GM19328 (cell line): ENCODE data around the gene IL1R2.
A peak's percentile ranks its signal among the peaks of the same experiment; 100 is the strongest.
"Not testable (repeated sequence)": the region's sequence is repeated elsewhere in the genome, so short reads cannot be mapped to it uniquely, and the experiment has no call there.

ENCODE experiments used
- ATAC-seq: cut with Tn5 transposase; IDR thresholded peaks from one replicate; pipeline ENCODE4 v1.9.1; 2021; ENCODE audit warnings: mild to moderate bottlenecking, moderate library complexity; ENCODE audit not compliant: unreplicated experiment

IL1R2 gene

DNA sequence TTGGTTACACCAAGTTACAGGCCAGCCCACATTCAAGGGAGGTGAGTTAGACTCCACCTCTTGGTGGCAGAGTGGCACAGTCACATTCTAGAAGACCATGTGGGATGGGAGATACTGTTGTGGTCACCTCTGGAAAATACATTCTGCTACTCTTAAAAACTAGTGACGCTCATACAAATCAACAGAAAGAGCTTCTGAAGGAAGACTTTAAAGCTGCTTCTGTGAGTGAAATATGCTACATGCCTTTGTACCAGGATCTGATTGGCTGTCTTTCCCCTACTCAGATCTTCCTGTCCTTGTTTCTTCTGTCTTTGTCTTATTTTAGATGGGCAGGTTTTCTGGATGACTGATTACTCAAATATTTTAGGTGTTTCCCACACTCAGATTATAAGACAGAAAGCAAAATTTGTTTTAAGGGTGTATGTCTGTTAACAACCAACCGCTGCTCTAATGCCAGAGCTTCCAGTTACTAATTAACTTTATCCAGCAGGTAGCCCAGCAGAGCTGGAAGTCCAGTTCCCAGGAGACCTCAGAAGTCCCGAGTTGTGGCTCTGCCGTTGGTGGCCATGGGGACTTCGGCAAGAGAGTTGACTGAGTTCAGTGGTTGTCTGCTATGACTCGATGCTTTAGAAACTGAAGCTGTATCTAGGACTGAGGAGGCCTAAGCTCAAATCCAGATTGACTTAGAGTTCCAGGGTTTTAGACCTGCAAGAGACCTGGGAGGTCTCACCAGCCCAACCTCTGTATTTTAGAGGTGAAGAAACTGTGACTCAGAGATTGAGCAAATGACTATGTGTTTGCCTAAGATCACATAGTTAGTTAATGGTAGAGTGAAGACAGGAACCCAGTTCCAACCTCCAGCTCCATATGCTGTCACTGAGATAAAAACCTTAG is 7.4 kb downstream of the IL1R2 start:
- no peak for ATAC-seq

DNA sequence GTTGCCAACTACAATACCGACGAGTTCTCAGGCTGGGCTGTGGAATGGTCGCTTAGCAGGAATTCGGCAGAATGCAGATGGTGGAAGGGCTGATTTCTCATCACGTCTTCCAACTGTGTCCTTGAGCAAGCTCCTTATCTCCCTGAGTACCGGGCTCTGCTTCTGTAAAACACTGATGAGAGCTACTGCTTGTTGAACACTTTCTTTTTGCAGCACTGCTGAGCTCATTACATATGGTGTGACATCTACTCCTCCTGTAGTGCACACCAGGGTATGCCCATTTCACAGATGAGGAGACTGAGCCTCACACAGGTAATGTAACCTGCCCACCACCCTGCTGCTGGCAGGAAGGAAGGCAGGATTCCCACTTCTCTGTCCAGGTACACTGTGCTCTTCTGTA is 8.3 kb downstream of the IL1R2 start:
- no peak for ATAC-seq

DNA sequence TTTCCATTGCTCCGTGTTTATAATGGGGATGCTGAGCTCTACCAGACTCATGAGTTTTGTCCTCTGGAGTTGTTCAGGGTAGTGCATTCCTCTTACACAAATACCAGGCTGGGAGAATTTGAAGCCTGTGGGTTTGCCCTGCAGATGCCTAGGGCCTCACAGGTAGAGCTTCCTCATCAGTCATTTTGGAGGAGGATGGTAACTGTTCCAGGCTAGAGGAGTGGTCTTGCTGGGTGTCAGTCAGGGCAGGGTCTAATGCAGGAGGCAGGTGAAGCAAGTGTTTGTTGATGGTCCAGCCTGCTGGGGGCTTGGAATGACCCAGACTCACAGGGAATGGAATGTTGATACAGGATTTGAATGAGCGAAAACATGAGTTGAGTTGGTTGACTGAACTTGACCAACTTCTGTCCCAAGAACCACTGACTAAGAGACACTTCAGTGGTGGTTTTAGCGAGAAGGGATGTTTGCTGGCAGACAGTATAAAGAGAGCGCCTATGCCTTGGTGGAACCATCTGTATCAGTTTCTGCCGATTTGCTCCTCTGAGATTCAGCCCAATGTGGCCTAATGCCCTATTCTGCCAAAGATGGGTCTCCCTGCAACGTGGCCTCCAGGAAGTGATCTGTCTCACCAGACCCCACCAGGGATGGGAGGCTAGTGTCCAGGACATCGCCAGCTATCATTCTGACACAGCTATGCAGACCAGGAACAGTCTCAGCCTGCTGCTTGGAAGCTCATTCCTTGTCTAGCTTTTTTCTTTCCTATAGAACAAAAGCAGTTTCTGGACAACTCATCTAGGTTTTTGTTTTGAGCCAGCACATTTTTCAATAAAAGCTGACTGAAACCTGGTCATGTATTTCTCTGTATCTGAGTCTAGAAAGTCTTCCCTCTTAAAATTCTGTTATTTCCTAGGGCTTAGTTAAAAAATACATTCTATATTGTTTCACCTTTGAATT is 9.3 kb downstream of the IL1R2 start:
- ATAC-seq, result no peak

DNA sequence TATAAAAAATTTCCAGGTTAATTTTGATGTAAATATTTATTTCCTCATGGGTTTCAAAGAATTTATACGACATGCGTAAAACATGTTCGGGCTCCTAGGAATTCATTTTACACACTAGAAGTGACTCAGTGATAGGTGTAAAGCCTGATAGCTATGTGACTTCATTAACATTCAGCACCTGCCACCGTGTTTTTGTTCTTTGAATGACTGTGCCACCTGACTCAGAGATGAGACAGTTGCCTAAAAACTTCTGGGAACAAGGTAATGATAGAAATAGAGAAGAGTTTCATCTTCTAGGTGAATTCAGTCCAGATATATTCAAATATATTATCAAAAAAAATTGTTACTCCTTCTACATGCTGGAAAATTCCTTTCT is 10.0 kb downstream of the IL1R2 start:
- no peak for ATAC-seq

DNA sequence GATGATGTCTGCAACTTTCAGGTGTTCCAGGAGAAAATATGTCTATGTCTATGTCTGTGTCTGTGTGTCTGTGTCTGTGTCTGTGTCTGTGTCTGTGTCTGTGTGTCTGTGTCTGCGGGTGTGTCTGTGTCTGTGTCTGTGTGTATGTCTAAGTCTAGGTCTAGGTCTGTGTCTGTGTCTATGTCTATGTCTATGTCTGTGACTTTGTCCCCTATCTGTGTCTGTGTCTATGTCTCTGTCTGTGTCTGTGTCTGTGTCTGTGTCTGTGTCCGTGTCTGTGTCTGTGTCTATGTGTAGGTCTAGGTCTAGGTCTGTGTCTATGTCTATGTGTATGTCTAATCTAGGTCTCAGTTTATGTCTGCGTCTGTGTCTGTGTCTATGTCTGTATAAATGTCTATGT is 10.5 kb downstream of the IL1R2 start:
- ATAC-seq, result no peak

DNA sequence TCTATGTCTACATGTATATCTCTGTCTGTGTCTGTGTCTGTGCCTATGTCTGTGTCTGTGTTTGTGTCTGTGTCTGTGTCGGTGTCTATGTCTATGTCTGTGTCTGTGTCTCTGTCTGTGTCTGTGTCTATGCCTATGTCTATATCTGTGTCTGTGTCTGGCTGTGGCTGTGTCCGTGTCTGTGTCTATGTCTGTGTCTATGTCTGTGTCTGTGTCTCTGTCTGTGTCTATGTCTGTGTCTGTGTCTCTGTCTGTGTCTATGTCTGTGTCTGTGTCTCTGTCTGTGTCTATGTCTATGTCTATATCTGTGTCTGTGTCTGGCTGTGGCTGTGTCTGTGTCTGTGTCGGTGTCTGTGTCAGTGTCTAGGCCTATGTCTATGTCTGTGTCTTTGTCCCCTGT is 11.1 kb downstream of the IL1R2 start:
- ATAC-seq, result not testable (repeated sequence)

DNA sequence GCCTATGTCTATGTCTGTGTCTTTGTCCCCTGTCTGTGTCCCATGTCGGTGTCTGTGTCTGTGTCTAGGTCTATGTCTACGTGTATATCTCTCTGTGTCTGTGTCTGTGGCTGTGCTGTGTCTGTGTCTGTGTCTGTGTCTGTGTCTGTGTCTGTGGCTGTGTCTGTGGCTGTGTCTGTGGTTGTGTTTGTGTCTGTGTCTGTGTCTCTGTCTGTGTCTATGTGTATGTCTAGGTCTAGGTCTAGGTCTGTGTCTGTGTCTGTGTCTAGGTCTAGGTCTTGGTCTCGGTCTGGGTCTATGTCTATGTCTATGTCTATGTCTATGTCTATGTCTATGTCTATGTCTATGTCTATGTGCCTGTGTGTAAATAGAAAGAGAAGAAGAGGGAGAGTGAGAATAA is 11.9 kb downstream of the IL1R2 start:
- no peak for ATAC-seq

DNA sequence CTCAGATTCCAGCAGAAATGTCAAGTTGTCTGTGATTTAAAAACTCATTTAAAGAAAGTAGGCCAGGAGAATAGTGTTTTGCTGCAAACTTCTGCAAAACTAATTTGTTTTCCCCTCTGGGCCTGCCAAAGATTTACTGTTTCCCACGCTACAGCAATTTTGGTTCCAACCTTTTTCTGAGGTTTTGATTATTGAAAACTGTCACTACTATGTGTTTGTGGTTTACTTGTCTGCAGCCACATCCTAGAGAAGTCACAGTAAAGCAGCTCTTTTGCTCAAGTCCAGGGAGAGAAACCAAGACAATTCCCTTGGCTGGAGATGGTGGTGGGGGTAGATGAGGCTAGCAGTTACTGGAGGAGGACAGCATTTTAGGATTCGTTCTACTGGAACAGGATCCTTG is 12.8 kb downstream of the IL1R2 start:
- no peak for ATAC-seq

DNA sequence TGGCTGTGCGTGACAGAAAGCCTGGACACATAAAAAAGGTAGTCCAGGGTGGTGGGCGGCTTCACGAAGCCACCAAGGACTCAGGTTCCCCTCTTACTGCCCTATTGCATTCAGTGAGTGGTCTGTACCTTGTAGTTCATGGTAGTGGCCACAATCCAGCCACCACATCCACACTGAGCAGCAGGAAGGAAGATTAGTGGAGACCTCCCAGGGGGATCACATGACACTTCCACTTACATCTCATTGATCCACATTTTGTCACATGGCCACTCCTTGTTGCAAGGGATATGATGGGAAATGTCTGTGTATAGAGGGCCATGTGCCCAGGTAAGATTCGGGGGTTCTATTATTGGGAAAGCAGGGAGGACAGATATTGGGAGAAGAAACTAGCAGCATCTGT is 13.7 kb downstream of the IL1R2 start:
- ATAC-seq, result no peak

DNA sequence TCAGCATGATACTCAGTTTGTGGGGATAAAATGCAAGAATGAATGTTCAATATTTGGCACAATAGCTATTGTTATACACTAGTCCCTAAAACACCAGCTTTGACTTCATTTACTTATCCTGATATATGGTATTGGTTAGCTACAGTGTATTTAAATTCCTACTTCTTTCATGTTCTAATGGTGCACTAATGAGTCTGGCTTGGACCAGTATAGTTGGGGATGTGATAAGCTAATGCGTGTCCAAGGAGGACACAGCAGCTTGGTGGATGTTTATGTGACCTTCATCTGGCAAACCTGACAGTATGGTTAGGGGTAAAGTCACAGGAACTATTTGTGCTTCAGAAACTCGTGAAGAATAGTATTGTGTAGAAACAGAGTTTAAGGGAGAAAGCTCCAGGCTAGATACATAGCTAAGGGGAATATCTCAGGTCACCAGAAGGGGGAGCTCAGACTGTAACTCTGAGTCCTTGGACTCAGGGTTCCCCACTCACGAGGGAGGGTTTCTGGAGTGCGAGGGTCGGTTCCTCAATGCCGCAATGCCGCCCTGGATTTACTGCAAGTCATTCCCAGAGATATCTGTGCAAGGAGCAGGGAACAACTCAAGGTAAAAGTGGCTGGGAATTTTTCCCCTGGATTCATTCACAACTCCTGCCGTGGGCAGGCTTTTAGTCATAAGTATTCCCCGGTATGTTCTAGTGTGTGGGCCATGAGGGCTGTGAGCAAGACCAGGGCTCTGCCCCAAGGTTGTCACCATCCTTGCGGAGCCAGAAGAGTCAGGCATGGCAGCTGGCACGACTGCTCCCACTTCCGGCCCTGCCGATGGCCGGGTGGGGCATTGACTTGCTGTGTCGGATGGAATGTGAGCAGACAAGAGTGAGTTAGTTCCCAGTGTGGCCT is 14.5 kb downstream of the IL1R2 start:
- peak; percentile 53 for ATAC-seq

DNA sequence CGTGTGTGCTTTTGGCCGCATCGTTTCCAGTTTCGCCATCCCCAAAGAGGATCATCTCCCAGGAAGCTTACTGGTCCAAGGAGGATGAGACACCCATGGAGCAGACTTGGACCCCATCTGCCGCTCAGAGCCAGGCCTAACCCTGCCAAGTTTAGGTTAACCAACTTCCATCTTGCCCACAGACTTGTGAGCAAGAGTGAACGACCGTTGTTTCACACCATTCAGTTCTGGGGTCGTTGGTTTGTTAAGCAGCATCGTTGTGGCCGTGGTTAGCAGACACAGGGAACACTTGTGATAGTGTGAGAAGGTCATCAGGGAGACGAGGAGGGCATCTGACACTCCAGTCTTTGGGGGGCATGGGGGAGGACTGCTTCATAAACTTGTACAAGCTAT is 15.1 kb downstream of the IL1R2 start:
- no peak for ATAC-seq

DNA sequence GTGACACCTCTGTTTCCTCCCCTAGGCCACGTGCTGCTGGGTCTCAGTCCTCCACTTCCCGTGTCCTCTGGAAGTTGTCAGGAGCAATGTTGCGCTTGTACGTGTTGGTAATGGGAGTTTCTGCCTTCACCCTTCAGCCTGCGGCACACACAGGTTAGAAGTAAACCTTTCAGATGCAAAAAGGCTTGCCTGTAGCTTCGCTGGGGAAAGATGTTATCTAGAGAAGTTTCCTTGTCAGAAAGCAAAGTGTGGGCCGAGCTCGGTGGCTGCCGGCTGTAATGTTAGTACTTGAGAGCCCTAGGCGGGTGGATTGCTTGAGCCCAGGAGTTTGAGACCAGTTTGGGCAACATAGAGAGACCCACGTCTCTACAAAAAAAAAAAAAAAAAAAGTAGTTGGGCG is 16.7 kb downstream of the IL1R2 start:
- ATAC-seq, result no peak

DNA sequence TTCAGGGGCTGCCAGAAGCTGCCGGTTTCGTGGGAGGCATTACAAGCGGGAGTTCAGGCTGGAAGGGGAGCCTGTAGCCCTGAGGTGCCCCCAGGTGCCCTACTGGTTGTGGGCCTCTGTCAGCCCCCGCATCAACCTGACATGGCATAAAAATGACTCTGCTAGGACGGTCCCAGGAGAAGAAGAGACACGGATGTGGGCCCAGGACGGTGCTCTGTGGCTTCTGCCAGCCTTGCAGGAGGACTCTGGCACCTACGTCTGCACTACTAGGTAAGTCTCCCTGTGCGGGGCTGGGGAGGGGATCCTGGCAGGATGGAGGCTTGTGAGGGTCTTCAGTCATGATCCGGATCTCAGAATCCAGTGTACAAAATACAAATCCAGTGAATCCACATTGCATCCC is 17.8 kb downstream of the IL1R2 start:
- ATAC-seq, result no peak

DNA sequence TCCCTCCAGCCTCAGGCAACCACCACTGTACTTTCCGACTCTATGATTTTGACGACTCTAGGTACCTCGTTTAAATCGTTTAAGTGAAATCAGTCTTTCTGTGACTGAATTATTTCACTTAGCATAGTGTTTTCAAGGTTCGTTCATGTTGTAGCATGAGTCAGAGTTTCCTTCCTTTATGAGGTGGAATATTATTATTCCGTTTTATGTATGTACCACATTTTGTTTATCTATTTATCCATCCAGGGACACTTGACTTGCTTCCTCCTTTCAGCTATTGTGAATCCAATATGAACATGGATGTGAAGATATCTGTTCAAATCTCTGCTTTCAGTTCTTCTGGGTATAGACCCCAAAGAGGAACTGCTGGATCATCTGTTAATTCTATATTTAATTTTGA is 19.1 kb downstream of the IL1R2 start:
- ATAC-seq, result no peak

DNA sequence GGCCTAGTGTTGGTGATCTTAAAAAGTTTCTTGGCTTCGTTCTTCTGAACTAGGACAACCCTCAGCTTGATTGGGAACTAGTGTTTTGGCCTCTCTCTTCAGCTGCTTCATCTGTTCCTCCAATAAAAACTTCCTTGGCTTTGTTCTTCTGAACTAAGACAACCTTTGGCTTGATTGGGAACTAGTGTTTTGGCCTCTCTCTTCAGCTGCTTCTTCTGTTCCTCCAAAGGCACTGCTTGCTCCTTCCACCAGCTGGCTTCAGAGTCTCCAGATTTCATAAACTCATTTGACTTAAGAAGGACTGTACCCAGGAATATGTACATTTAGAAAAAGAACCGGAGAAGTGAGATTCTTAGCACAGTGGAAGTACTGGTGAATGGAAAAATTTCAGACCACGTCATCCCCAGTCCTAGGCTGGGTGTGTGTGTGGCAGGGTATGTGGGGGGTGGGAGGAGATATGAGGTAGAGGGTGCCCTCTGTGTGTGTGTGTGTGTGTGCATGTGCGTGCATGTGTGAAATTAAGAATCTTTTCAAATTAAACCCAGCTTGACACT is 20.4 kb downstream of the IL1R2 start:
- no peak for ATAC-seq

DNA sequence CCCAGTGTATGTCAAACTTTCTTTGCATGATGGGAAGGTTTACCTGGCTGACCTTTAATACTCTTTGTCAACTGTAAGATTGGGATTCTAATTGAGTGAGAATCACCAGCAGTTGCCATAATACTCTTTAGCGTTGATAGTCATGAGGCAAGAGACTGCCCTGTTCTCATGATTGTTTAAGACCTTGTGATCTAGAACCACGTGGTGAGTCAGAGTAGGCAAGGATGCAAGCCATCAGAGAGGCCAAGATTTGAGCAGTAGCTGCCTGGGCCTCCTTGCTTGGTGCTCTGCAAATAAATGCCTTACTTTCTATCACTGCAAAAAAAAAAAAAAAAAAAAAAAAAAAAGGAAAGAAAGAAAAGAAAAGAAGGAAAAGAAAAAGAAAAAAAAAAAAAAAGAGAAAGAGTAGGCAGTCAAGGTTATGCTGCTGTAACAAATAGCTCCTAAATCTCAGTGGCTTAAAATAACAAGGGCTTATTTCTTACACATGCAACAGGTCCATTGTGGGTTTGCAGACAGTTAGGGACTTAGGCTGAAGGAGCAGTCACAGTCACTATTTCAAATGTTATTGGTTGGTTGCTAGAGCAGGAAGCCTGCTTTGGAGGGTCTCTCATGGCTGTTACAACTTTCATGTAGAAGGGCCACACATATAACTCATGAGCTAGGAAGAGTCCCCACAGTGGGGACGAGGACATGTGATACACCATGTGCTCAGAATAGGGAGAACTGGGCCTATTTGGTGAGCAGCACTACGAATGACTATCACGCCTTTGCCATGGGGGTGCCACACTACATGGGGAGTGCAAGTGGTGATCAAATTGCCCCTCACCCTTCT is 21.7 kb downstream of the IL1R2 start:
- no peak for ATAC-seq

DNA sequence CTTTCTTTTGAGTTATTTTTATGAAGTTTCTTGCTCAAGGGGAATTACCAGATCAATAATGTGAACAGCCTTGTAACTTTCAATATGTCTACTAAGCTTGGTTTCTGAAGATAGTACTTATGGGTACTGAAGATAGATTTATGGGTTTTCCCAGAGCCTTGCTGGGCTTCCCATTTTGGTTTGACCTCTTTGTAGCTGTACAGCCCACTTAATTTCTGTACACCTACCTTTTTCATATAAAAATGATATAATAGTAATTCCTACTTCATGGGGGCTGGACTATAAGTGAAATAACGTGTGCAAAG is 22.2 kb downstream of the IL1R2 start:
- ATAC-seq, result no peak

DNA sequence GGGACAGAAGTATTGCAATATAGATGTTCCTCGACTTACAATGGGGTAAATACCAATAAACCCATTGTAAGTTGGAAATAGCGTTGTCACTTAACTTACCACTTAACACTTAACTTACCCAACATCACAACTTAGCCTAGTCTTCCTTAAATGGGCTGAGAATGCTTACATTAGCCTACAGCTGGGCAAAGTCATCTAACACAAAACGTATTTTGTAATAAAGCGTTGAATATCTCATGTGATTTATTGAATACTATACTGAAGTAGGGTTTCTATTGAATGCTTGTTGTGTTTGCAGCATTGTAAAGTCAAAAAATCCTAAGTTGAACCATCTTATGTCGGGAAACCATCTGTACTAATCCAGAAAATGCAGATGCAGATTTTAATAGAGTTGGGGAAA is 23.6 kb downstream of the IL1R2 start:
- ATAC-seq, result no peak

DNA sequence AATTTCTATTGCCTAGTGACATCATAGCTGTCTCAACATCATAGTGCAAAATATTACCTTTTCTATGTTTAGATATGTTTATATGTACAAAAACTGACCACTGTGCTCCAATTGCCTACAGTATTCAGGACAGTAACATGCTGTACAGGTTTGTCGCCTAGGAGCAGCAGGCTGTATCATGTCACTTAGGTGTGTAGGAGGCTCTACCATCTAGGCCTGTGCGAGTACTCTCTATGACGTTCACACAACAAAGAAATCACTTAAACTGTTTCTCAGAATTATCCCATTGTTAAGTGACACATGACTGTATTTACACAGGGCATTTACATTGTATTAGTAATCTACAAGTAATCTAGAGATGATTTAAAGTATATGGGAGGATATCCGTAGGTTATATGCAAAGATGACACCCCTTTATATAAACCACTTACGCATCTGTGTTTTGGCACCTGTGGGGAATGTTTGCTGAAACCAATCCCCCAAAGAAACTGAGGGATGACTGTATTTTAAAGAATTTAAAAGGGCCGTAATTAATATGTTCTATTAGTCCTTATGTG is 24.7 kb downstream of the IL1R2 start:
- no peak for ATAC-seq
